WERI-Rb-1 (cell line): Measurements from ENCODE around the gene CNTN5.

Source experiments
- DNase-seq: peaks from one replicate; pipeline ENCODE4 v3.0.0-alpha.2; 2020
- H3K27ac ChIP-seq: fragments of 250-450 bp; sonication (Bioruptor Pico); 2 replicates; pipeline ENCODE4 v1.5.1; 2020; ENCODE audit warnings: mild to moderate bottlenecking, moderate library complexity
- H3K27me3 ChIP-seq: fragments of 250-450 bp; sonication (Bioruptor Pico); 2 replicates; pipeline ENCODE4 v1.5.1; 2021; ENCODE audit warnings: mild to moderate bottlenecking, low read depth, moderate library complexity; ENCODE audit not compliant: insufficient read depth, severe bottlenecking
- H3K36me3 ChIP-seq: fragments of 250-450 bp; sonication (Bioruptor Pico); 2 replicates; pipeline ENCODE4 v1.5.1; 2020; ENCODE audit warnings: mild to moderate bottlenecking, moderate library complexity
- H3K4me3 ChIP-seq: 2 replicates; pipeline ENCODE4 v1.5.1; 2011; ENCODE audit warnings: low read depth, mild to moderate bottlenecking, control low read depth, low read length
- H3K9me3 ChIP-seq: fragments of 250-450 bp; sonication (Bioruptor Pico); 2 replicates; pipeline ENCODE4 v1.5.1; 2021; ENCODE audit warnings: mild to moderate bottlenecking, moderate library complexity; ENCODE audit not compliant: severe bottlenecking
- TF ChIP-seq, protein P1 (sequence below): IDR thresholded peaks from 2 replicates; pipeline ENCODE4 v1.5.1; 2011; ENCODE audit warnings: low read depth, mild to moderate bottlenecking, control low read depth, inconsistent platforms, low read length

CNTN5 gene

DNA sequence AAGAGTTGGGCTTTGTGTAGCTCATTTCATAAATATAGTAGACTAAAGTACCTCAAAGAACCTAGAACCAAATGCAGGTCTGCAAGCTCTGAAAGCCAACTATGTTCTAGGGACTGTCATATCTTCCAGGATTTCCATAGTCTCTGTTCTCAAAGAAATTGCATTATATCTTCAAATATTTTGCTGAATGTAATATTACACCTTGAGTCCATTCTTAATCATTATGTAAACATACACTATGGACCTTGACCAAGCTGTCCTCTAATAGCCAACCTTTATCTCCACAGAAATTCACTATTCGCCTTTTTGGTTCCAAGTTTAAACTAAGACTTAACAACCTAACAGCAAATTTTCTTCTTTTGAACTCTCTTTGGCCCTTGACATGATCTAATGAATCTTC lies 987.7 kb downstream of the CNTN5 start:
- H3K9me3 ChIP-seq: no peaks in the 10 kb centered on the region
- no peak overlapping the region for H3K27ac ChIP-seq
- TF ChIP-seq, protein P1, sequence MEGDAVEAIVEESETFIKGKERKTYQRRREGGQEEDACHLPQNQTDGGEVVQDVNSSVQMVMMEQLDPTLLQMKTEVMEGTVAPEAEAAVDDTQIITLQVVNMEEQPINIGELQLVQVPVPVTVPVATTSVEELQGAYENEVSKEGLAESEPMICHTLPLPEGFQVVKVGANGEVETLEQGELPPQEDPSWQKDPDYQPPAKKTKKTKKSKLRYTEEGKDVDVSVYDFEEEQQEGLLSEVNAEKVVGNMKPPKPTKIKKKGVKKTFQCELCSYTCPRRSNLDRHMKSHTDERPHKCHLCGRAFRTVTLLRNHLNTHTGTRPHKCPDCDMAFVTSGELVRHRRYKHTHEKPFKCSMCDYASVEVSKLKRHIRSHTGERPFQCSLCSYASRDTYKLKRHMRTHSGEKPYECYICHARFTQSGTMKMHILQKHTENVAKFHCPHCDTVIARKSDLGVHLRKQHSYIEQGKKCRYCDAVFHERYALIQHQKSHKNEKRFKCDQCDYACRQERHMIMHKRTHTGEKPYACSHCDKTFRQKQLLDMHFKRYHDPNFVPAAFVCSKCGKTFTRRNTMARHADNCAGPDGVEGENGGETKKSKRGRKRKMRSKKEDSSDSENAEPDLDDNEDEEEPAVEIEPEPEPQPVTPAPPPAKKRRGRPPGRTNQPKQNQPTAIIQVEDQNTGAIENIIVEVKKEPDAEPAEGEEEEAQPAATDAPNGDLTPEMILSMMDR: no peak
- DNase-seq: no peak
- no peaks in the 10 kb centered on the region for H3K27me3 ChIP-seq
- H3K4me3 ChIP-seq: no peak overlapping the region
- H3K36me3 ChIP-seq: no peaks in the 10 kb centered on the region

DNA sequence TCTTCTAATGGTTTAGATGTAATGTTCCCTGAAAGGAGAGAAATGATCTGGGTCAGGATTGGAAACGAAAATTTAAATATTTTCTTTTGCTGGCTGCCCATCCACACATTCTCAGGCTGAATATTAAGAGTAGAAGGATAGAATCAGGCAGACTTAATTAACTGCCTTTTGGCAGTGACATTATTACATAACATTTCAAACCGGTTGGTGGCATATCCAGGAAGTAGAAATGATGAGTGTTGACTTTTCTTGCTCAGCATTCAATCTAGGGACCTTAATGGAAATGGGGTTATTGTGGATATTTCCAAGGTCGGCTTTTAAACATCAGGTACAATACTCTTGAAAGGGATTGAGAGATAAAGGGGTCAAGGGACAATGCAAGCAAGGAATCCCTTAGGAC lies 989.0 kb downstream of the CNTN5 start:
- Histone ChIP-seq H3K4me3 (no peak overlapping the region), H3K36me3 (no peaks in the 10 kb centered on the region), H3K27me3 (no peaks in the 10 kb centered on the region), H3K27ac (no peak overlapping the region), H3K9me3 (no peaks in the 10 kb centered on the region)
- TF ChIP-seq, protein P1: no peak
- DNase-seq: no peak

DNA sequence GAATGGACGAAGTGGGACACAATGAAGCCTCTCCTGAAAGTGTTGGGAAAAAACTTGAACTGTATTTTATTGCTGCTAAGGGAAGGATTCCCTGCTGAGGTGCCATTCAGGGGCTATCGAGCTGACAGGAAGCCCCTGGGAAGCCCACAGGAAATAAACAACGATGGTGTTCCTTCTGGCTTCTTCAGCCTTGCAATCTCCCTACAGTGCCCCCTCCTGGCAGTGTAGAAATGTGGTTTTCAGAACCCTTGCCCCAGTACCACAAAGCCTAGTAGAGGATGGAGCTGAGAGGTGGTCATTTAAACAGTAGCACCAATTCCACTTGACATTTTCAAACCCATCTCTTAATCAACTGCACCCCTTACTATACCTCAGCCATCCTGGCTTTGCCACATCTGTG lies 989.6 kb downstream of the CNTN5 start:
- TF ChIP-seq, protein P1: no peak
- H3K36me3 ChIP-seq: no peaks in the 10 kb centered on the region
- H3K9me3 ChIP-seq: no peaks in the 10 kb centered on the region
- H3K27me3 ChIP-seq: no peaks in the 10 kb centered on the region
- DNase-seq: no peak
- no peak overlapping the region for H3K4me3 ChIP-seq
- H3K27ac ChIP-seq: no peak overlapping the region

DNA sequence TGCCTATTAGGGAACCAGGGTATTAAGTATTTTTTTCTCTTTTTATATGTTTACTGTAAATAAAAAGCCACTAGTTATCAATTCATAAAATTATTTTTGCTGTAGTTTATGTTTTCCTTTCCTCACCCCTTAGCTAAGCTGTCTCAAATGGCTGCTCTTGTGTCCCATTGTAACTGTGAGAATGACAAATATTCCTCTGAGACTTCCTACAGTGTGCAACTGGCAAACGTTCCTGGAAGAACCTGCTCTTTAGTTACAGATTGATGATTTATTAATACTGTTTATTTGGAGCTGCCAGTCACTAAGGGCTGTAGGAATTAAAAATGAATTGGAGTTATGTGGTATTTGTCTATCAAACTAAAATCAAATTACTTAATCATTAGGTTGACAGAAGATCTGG lies 990.9 kb downstream of the CNTN5 start:
- no peak overlapping the region for H3K4me3 ChIP-seq
- no peaks in the 10 kb centered on the region for H3K27me3 ChIP-seq
- DNase-seq: no peak
- no peaks in the 10 kb centered on the region for H3K9me3 ChIP-seq
- H3K27ac ChIP-seq: no peak overlapping the region
- H3K36me3 ChIP-seq: no peaks in the 10 kb centered on the region
- TF ChIP-seq, protein P1: no peak

DNA sequence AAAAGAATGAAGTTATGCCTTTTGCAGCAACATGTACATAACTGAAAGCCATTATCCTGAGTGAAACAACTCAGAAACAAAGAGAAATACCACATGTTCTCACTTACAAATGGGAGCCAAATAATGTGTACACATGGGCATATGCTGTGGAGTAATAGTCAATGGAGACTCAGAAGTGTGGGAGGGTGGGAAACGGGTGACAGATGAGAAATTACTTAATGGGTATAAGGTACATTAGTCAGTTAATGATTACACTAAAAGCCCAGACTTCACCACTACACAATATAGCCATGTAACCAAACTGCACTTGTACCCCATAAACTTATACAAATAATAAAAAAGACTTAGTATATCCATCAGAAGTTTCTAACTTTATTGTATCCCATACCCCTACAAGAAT lies 992.3 kb downstream of the CNTN5 start:
- Histone ChIP-seq H3K36me3 (no peaks in the 10 kb centered on the region), H3K27ac (no peak overlapping the region), H3K27me3 (no peaks in the 10 kb centered on the region), H3K4me3 (no peak overlapping the region), H3K9me3 (no peaks in the 10 kb centered on the region)
- no peak for DNase-seq
- TF ChIP-seq, protein P1: no peak

DNA sequence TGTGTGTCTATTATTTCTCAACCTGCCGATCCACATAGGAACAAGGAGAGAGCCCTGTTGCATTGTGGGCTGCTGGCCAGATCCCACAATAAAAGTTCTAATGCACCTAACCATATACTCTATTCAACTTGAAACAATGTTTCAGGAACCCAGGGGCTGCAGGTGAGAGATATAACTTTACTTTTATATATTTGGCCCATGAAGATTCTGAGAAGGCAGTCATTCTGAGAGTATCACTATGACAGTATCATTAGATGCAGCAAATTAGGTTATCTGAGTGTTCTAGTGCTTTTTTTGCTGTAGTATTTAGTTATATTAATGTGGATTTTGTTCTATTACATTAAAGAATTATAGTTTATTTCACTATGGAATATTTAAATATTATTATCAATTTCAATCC lies 1011.2 kb downstream of the CNTN5 start:
- TF ChIP-seq, protein P1: no peak
- no peak for DNase-seq
- Histone ChIP-seq H3K27ac (no peak overlapping the region), H3K9me3 (no peaks in the 10 kb centered on the region), H3K27me3 (no peaks in the 10 kb centered on the region), H3K36me3 (no peaks in the 10 kb centered on the region), H3K4me3 (no peak overlapping the region)
